ENCODE results near the gene GRID1.

Gene GRID1

GRCh38 chr10:86209726-86210125 lies 156.9 kb downstream of the GRID1 start:
- TF ChIP-seq CTCF (IDR thresholded peaks at IDR 0.05; ENCODE audit: insufficient read depth, low read depth, low read length, missing control alignments) = no peak

GRCh38 chr10:86207226-86207625 lies 159.4 kb downstream of the GRID1 start:
- H3K4me3 ChIP-seq (ENCODE audit: low read length) = no peak overlapping the region
- TF ChIP-seq CTCF (IDR thresholded peaks at IDR 0.05; ENCODE audit: insufficient read depth, low read depth, low read length, missing control alignments) = no peak
- no peak for DNase-seq (ENCODE audit: low read depth)

More at GRCh38 chr10:86209726-86210125, 156.9 kb downstream of the GRID1 start:
- no peak for DNase-seq (ENCODE audit: low read depth)
- H3K4me3 ChIP-seq (ENCODE audit: low read length) = no peak overlapping the region

- H3K4me3 ChIP-seq (ENCODE audit: low read length) = no peak overlapping the region
- no peak for TF ChIP-seq CTCF (IDR thresholded peaks at IDR 0.05; ENCODE audit: insufficient read depth, low read depth, low read length, missing control alignments)
- DNase-seq (ENCODE audit: low read depth) = no peak
Observed at GRCh38 chr10:86206240-86206579, 160.4 kb downstream of the GRID1 start.

GRCh38 chr10:86205306-86206239 lies 161.0 kb downstream of the GRID1 start:
- no peak for TF ChIP-seq CTCF (IDR thresholded peaks at IDR 0.05; ENCODE audit: insufficient read depth, low read depth, low read length, missing control alignments)
- no peak for DNase-seq (ENCODE audit: low read depth)
- H3K4me3 ChIP-seq (ENCODE audit: low read length) = no peak overlapping the region

GRCh38 chr10:86204421-86205305 lies 161.9 kb downstream of the GRID1 start:
- TF ChIP-seq CTCF (IDR thresholded peaks at IDR 0.05; ENCODE audit: insufficient read depth, low read depth, low read length, missing control alignments) = no peak
- no peak overlapping the region for H3K4me3 ChIP-seq (ENCODE audit: low read length)
- DNase-seq (ENCODE audit: low read depth) = no peak

GRCh38 chr10:86203162-86203905 lies 163.3 kb downstream of the GRID1 start:
- no peak for TF ChIP-seq CTCF (IDR thresholded peaks at IDR 0.05; ENCODE audit: insufficient read depth, low read depth, low read length, missing control alignments)
- H3K4me3 ChIP-seq (ENCODE audit: low read length) = no peak overlapping the region
- DNase-seq (ENCODE audit: low read depth) = peak; percentile 19
